PC-9 (cell line): ENCODE results near the gene CLTCL1. TPM values are rescaled to one million over a fixed set of nuclear protein-coding genes. Genes with fewer than 3 reads are reported as not detected.

Source experiments
- BruUV-seq: library from RNA; stranded (reverse); fragments of 400-500 nt; replicated peaks from 2 replicates; lab custom pipeline; 2021; lab: Mats Ljungman, UMichigan
- CTCF ChIA-PET: fragments of 300-600 bp; sonication (Branson Sonifier 250); formaldehyde crosslinking; loops from one replicate; lab custom pipeline; 2022; ENCODE audit warnings: antibody characterized with exemption; lab: Charles Lee
- POLR2A ChIA-PET: fragments of 300-600 bp; sonication (Branson Sonifier 250); formaldehyde crosslinking; loops from one replicate; lab custom pipeline; 2022; ENCODE audit warnings: antibody characterized with exemption; ENCODE audit not compliant: unreplicated experiment; lab: Charles Lee
- DNase-seq, 2 experiments: peaks; one replicate each; pipeline versions ENCODE4 v3.0.0 to v3.0.0-alpha.2; 2015 to 2022; ENCODE audit warnings: mixed read lengths in 1 of 2
- H2AFZ ChIP-seq: fragments of 200-600 bp; sonication (generic); 2 replicates; pipeline ENCODE4 v1.8.1; 2017; ENCODE audit warnings: antibody characterized with exemption
- H3F3A ChIP-seq: fragments of 200-600 bp; sonication (generic); 2 replicates; pipeline ENCODE4 v1.8.1; 2017; ENCODE audit warnings: antibody characterized with exemption, mild to moderate bottlenecking, low read depth; ENCODE audit not compliant: insufficient read depth
- H3K27ac ChIP-seq: fragments of 200-600 bp; sonication (generic); 2 replicates; pipeline ENCODE4 v1.6.1; 2016; ENCODE audit warnings: mixed run types
- H3K27me3 ChIP-seq: fragments of 200-600 bp; sonication (generic); 2 replicates; pipeline ENCODE4 v1.6.1; 2016; ENCODE audit warnings: low read depth, mixed run types; ENCODE audit not compliant: insufficient read depth
- H3K36me3 ChIP-seq: fragments of 200-600 bp; sonication (generic); 2 replicates; pipeline ENCODE4 v1.6.1; 2016; ENCODE audit warnings: low read depth, mixed run types
- H3K4me1 ChIP-seq: fragments of 200-600 bp; sonication (generic); replicated peaks from 2 replicates; pipeline ENCODE4 v1.6.1; 2016; ENCODE audit warnings: mixed run types; ENCODE audit not compliant: insufficient read depth
- H3K4me2 ChIP-seq: fragments of 200-600 bp; sonication (generic); 2 replicates; pipeline ENCODE4 v1.6.1; 2017; ENCODE audit warnings: mixed run types
- H3K4me3 ChIP-seq: fragments of 200-600 bp; sonication (generic); 2 replicates; pipeline ENCODE4 v1.6.1; 2016; ENCODE audit warnings: mixed run types
- H3K79me2 ChIP-seq: fragments of 200-600 bp; sonication (generic); 2 replicates; pipeline ENCODE4 v1.6.1; 2017; ENCODE audit warnings: low read depth, mixed run types
- H3K9me2 ChIP-seq: fragments of 200-600 bp; sonication (generic); 2 replicates; pipeline ENCODE4 v1.8.1; 2017; ENCODE audit warnings: mild to moderate bottlenecking; ENCODE audit not compliant: insufficient read depth
- H3K9me3 ChIP-seq: fragments of 200-600 bp; sonication (generic); 2 replicates; pipeline ENCODE4 v1.8.1; 2016; ENCODE audit warnings: low read depth; ENCODE audit not compliant: insufficient read depth
- H4K20me1 ChIP-seq: fragments of 200-600 bp; sonication (generic); 2 replicates; pipeline ENCODE4 v1.8.1; 2017; ENCODE audit not compliant: insufficient read depth
- CTCF ChIP-seq: fragments of 200-600 bp; sonication (generic); conservative IDR thresholded peaks from 2 replicates; pipeline ENCODE4 v1.6.1; 2017; ENCODE audit warnings: mixed run types, antibody characterized with exemption, mild to moderate bottlenecking, moderate library complexity
- EZH2 ChIP-seq: fragments of 200-600 bp; sonication (generic); IDR thresholded peaks from 2 replicates; pipeline ENCODE4 v1.8.0; 2017; ENCODE audit warnings: antibody characterized with exemption, low read depth
- intact Hi-C: fragments of 100-400 bp; cut with micrococcal nuclease; formaldehyde crosslinking; loops from one replicate; pipeline ENCODE4 v1.10.0; 2022; ENCODE audit not compliant: unreplicated experiment
- total RNA-seq: library from RNA; stranded (reverse); gene quantifications from 2 replicates; pipeline ENCODE4 v1.2.3, GENCODE V29; 2021

The CLTCL1 gene
- total RNA-seq, 1 experiment from 2014 or later = 7.2 TPM

GRCh38 chr22:19223617-19224016 is 67.9 kb downstream of the CLTCL1 start:
- ChIA-PET POLR2A (no interaction called here), CTCF (no interaction called here)
- TF ChIP-seq EZH2 (no peak), CTCF (no peak)
- no peak overlapping the region for H3K4me3 ChIP-seq
- H3K79me2 ChIP-seq = no peaks in the 10 kb centered on the region
- peaks cover 3% of the 10 kb centered on the region; the same call in 1 of the 2 replicates for H3K4me1 ChIP-seq
- BruUV-seq = no TSS peak
- no peak overlapping the region for H3K27ac ChIP-seq
- no peaks in the 10 kb centered on the region for H3K9me2 ChIP-seq
- no peaks in the 10 kb centered on the region for H3F3A ChIP-seq
- intact Hi-C loops = no loop called here
- no peaks in the 10 kb centered on the region for H3K36me3 ChIP-seq
- H4K20me1 ChIP-seq = no peaks in the 10 kb centered on the region
- no peaks in the 10 kb centered on the region for H3K27me3 ChIP-seq
- no peak for DNase-seq
- H3K9me3 ChIP-seq = no peaks in the 10 kb centered on the region
- no peak overlapping the region for H2AFZ ChIP-seq
- H3K4me2 ChIP-seq = no peak overlapping the region

GRCh38 chr22:19223110-19223509 is 68.4 kb downstream of the CLTCL1 start:
- H3K27me3 ChIP-seq = no peaks in the 10 kb centered on the region
- no peak for DNase-seq
- H3K36me3 ChIP-seq = no peaks in the 10 kb centered on the region
- intact Hi-C loops = no loop called here
- H3K79me2 ChIP-seq = no peaks in the 10 kb centered on the region
- BruUV-seq = no TSS peak
- POLR2A ChIA-PET = no interaction called here
- H2AFZ ChIP-seq = no peak overlapping the region
- no peaks in the 10 kb centered on the region for H4K20me1 ChIP-seq
- CTCF ChIA-PET = no interaction called here
- H3F3A ChIP-seq = no peaks in the 10 kb centered on the region; the same call in 1 of the 2 replicates
- H3K9me3 ChIP-seq = no peaks in the 10 kb centered on the region
- no peak overlapping the region for H3K4me3 ChIP-seq
- H3K9me2 ChIP-seq = no peaks in the 10 kb centered on the region
- H3K4me1 ChIP-seq = peaks cover 8% of the 10 kb centered on the region; the same call in 1 of the 2 replicates
- no peak for TF ChIP-seq CTCF
- TF ChIP-seq EZH2 = no peak
- no peak overlapping the region for H3K27ac ChIP-seq
- H3K4me2 ChIP-seq = no peak overlapping the region

GRCh38 chr22:19222242-19223005 is 69.1 kb downstream of the CLTCL1 start:
- TF ChIP-seq CTCF (no peak), EZH2 (no peak)
- no peak for DNase-seq
- ChIA-PET CTCF (no interaction called here), POLR2A (no interaction called here)
- Histone ChIP-seq H2AFZ (no peak overlapping the region), H3K27ac (no peak overlapping the region), H3K79me2 (no peaks in the 10 kb centered on the region), H3K9me3 (no peaks in the 10 kb centered on the region), H3K4me3 (no peak overlapping the region), H3K4me2 (no peak overlapping the region), H4K20me1 (no peaks in the 10 kb centered on the region), H3K4me1 (peaks cover 13% of the 10 kb centered on the region; the same call in 1 of the 2 replicates), H3K36me3 (no peaks in the 10 kb centered on the region), H3K9me2 (no peaks in the 10 kb centered on the region), H3F3A (no peaks in the 10 kb centered on the region; the same call in 1 of the 2 replicates), H3K27me3 (no peaks in the 10 kb centered on the region)
- intact Hi-C loops = no loop called here
- BruUV-seq = no TSS peak
